ENCODE measurements around the gene EPS15.
"Not testable (repeated sequence)": the region's sequence is repeated elsewhere in the genome, so short reads cannot be mapped to it uniquely, and the experiment has no call there.

Gene EPS15

GRCh38 chr1:51519048-51519864, at the start of gene EPS15:
TSS of gene EPS15 (minus strand) at chr1:51519266. CDS start at chr1:51519231, 35 bp downstream.
- in situ Hi-C loops (cut with MboI; ENCODE audit: low sequenced_read_pairs) = no loop called here

- in situ Hi-C loops (cut with MboI; ENCODE audit: low sequenced_read_pairs) = no loop called here
Observed at GRCh38 chr1:51568231-51568935, 49.3 kb upstream of the EPS15 start.

DNA sequence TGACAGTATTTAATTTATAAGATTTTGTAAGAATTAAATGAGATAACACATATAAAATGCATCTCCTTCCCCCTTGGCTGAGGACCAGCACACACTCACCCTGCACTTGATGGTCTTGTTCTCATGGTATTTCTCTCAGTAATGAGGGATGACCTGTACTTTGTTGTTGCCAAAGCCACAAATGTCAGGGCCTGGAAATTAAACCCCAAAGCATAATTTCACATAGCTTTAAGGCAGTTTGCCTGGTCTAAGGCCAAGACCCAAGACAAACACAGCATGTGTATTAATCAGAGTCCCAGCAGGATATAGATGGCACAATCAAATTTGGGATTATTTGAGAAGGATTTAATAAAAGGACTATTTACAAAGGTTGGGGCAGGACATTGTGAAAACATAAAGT, 48.6 kb upstream of the EPS15 start:
- in situ Hi-C loops (cut with MboI; ENCODE audit: low sequenced_read_pairs) = no loop called here

DNA sequence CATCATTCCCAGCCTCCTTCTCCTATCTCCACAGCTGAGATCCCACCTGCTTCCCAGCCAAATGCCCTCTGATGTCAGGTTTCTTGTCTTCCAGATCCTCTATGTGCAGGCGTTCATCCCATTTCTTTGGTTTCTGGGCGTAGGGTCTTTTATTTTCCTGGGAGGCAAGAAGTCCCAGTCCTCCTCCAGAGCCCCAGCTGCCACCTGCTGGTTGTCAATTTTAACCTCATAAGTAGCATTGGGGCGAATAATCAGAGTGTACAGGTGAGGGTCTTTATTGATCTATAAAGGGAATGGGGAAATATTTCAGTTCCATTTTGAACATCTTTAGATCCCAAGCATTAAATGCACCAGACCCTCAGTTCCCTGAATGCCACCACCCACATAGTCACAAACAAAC, 47.2 kb upstream of the EPS15 start:
- in situ Hi-C loops (cut with MboI; ENCODE audit: low sequenced_read_pairs) = no loop called here

DNA sequence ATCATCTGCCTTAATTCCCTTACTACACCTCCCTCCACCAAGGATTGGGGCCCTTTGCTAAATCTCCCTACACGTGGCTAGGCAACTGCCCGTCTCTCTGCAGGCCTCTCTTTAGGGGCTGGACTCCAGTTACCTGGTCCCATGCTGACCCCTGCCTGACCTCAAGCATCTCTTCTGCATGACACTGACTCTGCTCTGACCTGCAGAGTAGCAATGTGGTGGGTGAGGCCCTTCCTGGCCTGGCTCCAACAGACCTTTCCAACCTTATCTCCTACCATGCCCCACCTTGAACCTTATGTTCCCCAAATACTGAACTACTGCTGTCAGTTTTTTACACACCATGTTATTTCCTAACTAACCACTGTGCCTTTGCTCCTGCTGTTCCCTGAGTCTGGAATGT, 45.9 kb upstream of the EPS15 start:
- in situ Hi-C loops (cut with MboI; ENCODE audit: low sequenced_read_pairs) = no loop called here

DNA sequence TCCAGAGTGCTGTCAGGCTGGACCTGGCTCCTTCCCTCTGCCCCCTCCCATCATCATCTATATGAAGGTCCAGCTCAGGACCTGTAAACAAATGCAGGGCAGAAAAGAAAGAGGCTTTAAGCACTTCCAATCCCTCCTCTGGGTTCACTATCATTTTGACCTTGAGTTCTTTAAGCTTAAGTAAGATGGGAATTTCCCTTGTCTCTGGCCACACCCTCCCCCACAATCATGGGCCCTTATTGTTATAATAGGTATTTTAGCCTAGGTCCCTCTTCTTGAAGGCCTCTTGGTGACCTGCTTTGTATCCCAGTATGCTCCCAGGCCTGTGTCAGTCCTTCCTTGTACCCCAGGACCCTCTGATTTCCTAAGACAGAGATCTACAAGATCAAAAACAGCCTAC, 45.1 kb upstream of the EPS15 start:
- in situ Hi-C loops (cut with MboI; ENCODE audit: low sequenced_read_pairs) = no loop called here

DNA sequence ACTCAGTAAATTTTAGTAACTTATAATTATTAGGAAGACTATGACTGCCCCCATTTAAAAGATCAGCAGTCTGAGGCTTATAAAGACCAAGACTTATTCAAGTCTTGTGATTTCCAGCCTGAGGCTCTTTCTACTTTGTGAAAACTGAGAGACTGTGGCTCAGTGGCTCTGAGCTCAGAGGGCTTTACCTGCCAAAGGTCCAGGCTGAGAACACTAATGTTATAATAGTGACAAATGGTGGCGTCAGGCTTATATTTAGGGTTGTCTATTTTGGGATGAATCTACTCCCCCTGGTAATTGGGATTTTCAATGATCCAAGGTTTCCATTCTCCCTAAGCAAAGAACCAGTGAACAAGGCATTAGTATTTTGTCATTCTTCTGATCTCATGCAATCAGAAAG, 42.6 kb upstream of the EPS15 start:
- in situ Hi-C loops (cut with MboI; ENCODE audit: low sequenced_read_pairs) = no loop called here

- in situ Hi-C loops (cut with MboI; ENCODE audit: low sequenced_read_pairs) = not testable (repeated sequence)
Observed at GRCh38 chr1:51560895-51561294, 41.8 kb upstream of the EPS15 start.

- in situ Hi-C loops (cut with MboI; ENCODE audit: low sequenced_read_pairs) = no loop called here
Observed at GRCh38 chr1:51560034-51560433, 41.0 kb upstream of the EPS15 start.

GRCh38 chr1:51559501-51559900, 40.4 kb upstream of the EPS15 start:
- in situ Hi-C loops (cut with MboI; ENCODE audit: low sequenced_read_pairs) = no loop called here

DNA sequence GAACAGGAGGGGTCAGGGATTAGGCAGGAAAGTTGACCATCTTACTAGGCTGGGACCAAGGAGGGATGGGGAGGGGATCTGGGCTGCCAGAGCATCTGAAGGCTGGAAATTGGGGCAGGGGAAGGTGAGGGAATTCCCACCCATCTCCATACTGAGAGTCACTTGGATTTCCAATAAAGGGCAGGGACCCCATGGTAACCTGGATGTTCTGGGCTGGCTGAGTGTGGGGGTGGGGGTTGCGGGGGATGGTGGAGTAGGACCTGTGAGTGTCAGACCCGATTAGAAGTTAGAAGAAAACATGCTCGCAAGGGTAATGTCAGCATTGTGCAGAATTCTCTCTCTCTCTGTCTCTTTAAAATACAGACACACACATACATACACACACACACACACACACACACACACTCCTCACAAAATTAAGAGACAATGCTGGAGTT, 40.0 kb upstream of the EPS15 start:
- in situ Hi-C loops (cut with MboI; ENCODE audit: low sequenced_read_pairs) = no loop called here

DNA sequence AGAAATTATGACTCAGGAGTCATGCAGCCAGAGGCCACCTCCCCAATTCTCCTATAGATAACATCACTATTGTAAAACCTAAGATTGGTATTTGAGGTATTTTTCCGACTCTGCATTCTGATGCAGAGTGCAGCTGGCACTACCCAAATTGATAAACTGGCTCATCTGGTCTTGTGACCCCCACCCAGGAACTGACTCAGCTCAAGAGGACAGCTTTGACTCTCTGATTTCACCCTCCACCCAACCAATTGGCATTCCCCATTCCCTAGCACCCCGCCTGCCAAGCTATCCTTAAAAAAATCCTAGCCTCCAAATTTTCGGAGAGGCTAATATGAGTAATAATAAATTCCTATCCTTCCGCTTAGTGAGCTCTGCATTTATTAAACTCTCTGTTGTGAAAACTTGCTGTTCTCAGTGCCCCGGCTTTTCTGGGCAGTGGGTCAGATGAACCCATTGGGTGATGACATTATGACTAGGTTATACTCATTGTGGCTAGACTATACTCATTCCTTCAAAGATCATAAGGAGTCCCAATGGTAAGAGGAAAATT, 39.4 kb upstream of the EPS15 start:
- in situ Hi-C loops (cut with MboI; ENCODE audit: low sequenced_read_pairs) = no loop called here

DNA sequence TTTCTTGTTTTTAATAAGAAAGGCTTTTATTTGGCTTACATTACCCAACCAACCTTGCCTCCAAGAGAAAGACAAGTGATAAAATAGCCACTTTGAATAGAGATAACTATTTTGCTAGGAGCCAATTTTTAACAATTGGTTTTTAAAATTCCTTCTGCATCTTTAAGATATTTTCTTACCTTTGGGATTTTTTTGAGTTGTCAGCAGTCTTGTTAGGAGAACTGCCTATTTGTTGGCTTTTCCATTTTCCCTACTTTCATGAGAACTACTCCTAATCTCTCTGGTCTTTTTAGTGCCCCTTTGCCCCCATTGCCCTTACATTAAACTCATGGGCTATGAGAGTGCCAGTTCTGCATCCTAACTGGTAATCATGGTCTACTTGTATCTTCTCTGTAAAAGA, 38.1 kb upstream of the EPS15 start:
- in situ Hi-C loops (cut with MboI; ENCODE audit: low sequenced_read_pairs) = no loop called here

GRCh38 chr1:51555866-51556619, 37.0 kb upstream of the EPS15 start:
- in situ Hi-C loops (cut with MboI; ENCODE audit: low sequenced_read_pairs) = no loop called here

GRCh38 chr1:51553911-51554310, 34.8 kb upstream of the EPS15 start:
- in situ Hi-C loops (cut with MboI; ENCODE audit: low sequenced_read_pairs) = no loop called here

- in situ Hi-C loops (cut with MboI; ENCODE audit: low sequenced_read_pairs) = no loop called here
Observed at GRCh38 chr1:51552929-51553807, 34.1 kb upstream of the EPS15 start.

DNA sequence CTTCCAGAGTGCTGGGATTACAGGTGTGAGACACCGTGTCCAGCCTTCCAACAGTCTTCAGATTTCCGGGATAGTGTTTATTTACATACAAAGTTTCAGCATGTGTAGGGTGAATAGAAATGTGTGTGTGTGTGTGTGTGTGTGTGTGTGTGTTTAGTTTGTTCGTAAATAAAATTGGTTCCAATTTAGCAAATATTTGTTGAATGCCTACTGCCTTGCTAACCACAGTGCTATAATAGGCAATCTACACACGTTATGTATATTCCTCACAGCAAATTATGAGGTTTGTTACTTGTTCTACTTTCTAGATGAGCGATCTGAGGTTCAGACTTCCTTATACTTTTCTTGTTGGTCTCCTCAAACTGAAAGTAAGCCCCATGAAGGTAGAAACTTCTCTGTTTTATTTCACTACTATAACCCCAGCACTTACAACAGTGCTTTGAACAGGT, 32.8 kb upstream of the EPS15 start:
- in situ Hi-C loops (cut with MboI; ENCODE audit: low sequenced_read_pairs) = no loop called here

- in situ Hi-C loops (cut with MboI; ENCODE audit: low sequenced_read_pairs) = no loop called here
Observed at GRCh38 chr1:51551081-51551480, 32.0 kb upstream of the EPS15 start.

- in situ Hi-C loops (cut with MboI; ENCODE audit: low sequenced_read_pairs) = no loop called here
Observed at GRCh38 chr1:51549901-51550300, 30.8 kb upstream of the EPS15 start.

DNA sequence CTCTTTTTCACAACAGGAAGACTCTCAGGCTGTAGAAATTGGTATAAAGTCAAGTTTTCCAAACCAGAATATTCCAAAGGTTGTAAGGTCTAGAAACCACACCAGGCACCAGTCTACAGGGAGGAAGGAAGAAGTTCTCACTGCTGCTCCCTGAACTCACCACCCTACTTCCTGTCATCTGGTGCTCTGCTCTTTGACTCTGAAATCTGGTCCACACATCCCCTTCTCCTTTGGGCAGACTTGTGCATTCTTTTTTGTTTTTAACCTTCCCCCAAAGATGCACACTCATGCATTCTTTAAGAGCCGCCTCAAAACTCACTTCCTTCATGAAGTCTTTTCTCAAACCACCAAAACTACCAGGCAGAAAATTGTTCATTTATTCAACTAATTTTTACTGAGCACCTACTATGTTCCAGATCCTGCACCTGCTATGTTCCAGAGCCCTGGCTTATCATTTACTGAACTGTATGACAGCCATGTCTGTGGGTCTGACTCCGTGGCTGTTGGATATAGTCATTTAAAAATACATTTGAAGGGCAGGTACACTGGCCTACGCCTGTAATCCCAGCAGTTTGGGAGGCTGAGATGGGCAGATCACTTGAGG, 30.1 kb upstream of the EPS15 start:
- in situ Hi-C loops (cut with MboI; ENCODE audit: low sequenced_read_pairs) = no loop called here
